ENCODE measurements around the gene PNLIPRP2.

PNLIPRP2 gene

DNA sequence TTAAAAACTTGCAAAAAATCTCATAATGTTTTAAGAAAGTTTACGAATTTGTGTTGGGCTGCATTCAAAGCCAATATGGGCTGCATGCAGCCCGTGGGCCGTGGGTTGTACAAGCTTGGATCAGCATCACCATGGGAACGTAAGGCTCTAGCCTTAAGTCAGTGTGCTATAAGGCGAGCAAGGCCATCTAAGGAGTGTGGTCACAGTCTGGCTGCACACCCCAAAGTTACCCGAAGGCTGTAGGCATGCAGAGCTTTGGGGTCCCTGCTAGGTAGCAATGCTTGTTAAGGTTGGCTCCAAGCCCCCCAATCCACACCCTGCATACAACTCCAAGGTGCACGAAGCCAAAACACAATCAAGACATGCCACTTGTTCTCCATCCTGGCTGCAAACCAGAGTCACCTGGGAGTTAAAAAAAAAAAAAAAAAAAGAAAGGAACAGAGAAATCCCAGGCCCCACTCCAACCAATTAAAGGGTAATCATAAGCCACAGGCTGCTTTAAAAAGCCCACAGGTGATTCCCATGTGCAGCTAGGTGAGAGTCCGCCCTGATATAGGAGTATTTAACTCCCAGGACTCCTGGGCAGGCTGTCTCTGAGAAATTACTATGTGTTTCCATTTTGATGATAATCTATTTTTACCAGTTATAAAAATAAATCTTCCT, 8.5 kb upstream of the PNLIPRP2 start:
- TF ChIP-seq, protein P1, sequence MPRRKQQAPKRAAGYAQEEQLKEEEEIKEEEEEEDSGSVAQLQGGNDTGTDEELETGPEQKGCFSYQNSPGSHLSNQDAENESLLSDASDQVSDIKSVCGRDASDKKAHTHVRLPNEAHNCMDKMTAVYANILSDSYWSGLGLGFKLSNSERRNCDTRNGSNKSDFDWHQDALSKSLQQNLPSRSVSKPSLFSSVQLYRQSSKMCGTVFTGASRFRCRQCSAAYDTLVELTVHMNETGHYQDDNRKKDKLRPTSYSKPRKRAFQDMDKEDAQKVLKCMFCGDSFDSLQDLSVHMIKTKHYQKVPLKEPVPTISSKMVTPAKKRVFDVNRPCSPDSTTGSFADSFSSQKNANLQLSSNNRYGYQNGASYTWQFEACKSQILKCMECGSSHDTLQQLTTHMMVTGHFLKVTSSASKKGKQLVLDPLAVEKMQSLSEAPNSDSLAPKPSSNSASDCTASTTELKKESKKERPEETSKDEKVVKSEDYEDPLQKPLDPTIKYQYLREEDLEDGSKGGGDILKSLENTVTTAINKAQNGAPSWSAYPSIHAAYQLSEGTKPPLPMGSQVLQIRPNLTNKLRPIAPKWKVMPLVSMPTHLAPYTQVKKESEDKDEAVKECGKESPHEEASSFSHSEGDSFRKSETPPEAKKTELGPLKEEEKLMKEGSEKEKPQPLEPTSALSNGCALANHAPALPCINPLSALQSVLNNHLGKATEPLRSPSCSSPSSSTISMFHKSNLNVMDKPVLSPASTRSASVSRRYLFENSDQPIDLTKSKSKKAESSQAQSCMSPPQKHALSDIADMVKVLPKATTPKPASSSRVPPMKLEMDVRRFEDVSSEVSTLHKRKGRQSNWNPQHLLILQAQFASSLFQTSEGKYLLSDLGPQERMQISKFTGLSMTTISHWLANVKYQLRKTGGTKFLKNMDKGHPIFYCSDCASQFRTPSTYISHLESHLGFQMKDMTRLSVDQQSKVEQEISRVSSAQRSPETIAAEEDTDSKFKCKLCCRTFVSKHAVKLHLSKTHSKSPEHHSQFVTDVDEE (CRISPR knock-in tag; IDR thresholded peaks at IDR 0.05), result no peak
- TF ChIP-seq SNAI2 (CRISPR knock-in tag; IDR thresholded peaks at IDR 0.05), result no peak
- no peak for TF ChIP-seq ZFP3 (CRISPR knock-in tag; IDR thresholded peaks at IDR 0.05)
- no peak for TF ChIP-seq CSDC2 (CRISPR knock-in tag; IDR thresholded peaks at IDR 0.05)
- TF ChIP-seq ESRRG (CRISPR knock-in tag; IDR thresholded peaks at IDR 0.05), result no peak
- TF ChIP-seq, protein P2, sequence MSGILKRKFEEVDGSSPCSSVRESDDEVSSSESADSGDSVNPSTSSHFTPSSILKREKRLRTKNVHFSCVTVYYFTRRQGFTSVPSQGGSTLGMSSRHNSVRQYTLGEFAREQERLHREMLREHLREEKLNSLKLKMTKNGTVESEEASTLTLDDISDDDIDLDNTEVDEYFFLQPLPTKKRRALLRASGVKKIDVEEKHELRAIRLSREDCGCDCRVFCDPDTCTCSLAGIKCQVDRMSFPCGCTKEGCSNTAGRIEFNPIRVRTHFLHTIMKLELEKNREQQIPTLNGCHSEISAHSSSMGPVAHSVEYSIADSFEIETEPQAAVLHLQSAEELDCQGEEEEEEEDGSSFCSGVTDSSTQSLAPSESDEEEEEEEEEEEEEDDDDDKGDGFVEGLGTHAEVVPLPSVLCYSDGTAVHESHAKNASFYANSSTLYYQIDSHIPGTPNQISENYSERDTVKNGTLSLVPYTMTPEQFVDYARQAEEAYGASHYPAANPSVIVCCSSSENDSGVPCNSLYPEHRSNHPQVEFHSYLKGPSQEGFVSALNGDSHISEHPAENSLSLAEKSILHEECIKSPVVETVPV (CRISPR knock-in tag; IDR thresholded peaks at IDR 0.05), result no peak
- no peak for TF ChIP-seq ARNTL (CRISPR knock-in tag; IDR thresholded peaks at IDR 0.05; ENCODE audit: borderline replicate concordance, low read depth)
- TF ChIP-seq RARB (CRISPR knock-in tag; IDR thresholded peaks at IDR 0.05), result no peak
- no peak for TF ChIP-seq TCF4 (CRISPR knock-in tag; IDR thresholded peaks at IDR 0.05; ENCODE audit: borderline replicate concordance)
- TF ChIP-seq, protein P3, sequence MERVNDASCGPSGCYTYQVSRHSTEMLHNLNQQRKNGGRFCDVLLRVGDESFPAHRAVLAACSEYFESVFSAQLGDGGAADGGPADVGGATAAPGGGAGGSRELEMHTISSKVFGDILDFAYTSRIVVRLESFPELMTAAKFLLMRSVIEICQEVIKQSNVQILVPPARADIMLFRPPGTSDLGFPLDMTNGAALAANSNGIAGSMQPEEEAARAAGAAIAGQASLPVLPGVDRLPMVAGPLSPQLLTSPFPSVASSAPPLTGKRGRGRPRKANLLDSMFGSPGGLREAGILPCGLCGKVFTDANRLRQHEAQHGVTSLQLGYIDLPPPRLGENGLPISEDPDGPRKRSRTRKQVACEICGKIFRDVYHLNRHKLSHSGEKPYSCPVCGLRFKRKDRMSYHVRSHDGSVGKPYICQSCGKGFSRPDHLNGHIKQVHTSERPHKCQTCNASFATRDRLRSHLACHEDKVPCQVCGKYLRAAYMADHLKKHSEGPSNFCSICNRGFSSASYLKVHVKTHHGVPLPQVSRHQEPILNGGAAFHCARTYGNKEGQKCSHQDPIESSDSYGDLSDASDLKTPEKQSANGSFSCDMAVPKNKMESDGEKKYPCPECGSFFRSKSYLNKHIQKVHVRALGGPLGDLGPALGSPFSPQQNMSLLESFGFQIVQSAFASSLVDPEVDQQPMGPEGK (CRISPR knock-in tag; IDR thresholded peaks at IDR 0.05; ENCODE audit: borderline replicate concordance), result no peak
- TF ChIP-seq GLIS3 (CRISPR knock-in tag; IDR thresholded peaks at IDR 0.05), result no peak
- TF ChIP-seq PPARA (CRISPR knock-in tag; IDR thresholded peaks at IDR 0.05; ENCODE audit: borderline replicate concordance), result no peak
- ATAC-seq, result no peak

DNA sequence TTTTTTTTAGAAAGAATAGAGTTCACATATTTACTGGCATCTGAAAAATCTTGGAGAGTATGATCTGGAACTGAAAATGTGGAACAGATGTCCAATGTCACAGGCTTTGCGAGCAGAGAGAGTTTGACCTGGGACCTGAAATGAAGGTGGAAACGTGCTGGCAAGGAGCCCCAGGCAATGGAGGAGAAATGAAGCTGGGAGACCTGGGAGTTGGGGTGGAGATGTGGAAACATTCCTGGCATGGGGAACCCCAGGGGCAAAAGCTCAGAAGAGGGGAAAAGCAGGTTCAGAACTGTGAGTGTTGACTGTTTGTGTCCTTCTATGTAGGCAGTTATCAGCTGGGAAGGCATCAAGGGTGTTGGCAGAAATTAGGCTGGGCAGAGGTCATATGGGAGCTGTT, 7.3 kb upstream of the PNLIPRP2 start:
- TF ChIP-seq ZC3H10 (CRISPR knock-in tag; IDR thresholded peaks at IDR 0.05) (no peak), ARNTL (CRISPR knock-in tag; IDR thresholded peaks at IDR 0.05; ENCODE audit: borderline replicate concordance, low read depth) (no peak), ESRRG (CRISPR knock-in tag; IDR thresholded peaks at IDR 0.05) (no peak), ZFP30 (CRISPR knock-in tag; IDR thresholded peaks at IDR 0.05) (no peak), ZNF565 (CRISPR knock-in tag; conservative IDR thresholded peaks at IDR 0.05; ENCODE audit: low read depth) (no peak), OSR1 (CRISPR knock-in tag; IDR thresholded peaks at IDR 0.05) (no peak), TOX (CRISPR knock-in tag; IDR thresholded peaks at IDR 0.05; ENCODE audit: borderline replicate concordance) (no peak), BACH2 (CRISPR knock-in tag; IDR thresholded peaks at IDR 0.05; ENCODE audit: borderline replicate concordance) (no peak), SNAI2 (CRISPR knock-in tag; IDR thresholded peaks at IDR 0.05) (no peak), RARB (CRISPR knock-in tag; IDR thresholded peaks at IDR 0.05) (no peak), ISL1 (CRISPR knock-in tag; IDR thresholded peaks at IDR 0.05) (no peak), ZFP3 (CRISPR knock-in tag; IDR thresholded peaks at IDR 0.05) (no peak), TCF4 (CRISPR knock-in tag; IDR thresholded peaks at IDR 0.05; ENCODE audit: borderline replicate concordance) (no peak), PPARA (CRISPR knock-in tag; IDR thresholded peaks at IDR 0.05; ENCODE audit: borderline replicate concordance) (no peak)
- TF ChIP-seq, protein P4, sequence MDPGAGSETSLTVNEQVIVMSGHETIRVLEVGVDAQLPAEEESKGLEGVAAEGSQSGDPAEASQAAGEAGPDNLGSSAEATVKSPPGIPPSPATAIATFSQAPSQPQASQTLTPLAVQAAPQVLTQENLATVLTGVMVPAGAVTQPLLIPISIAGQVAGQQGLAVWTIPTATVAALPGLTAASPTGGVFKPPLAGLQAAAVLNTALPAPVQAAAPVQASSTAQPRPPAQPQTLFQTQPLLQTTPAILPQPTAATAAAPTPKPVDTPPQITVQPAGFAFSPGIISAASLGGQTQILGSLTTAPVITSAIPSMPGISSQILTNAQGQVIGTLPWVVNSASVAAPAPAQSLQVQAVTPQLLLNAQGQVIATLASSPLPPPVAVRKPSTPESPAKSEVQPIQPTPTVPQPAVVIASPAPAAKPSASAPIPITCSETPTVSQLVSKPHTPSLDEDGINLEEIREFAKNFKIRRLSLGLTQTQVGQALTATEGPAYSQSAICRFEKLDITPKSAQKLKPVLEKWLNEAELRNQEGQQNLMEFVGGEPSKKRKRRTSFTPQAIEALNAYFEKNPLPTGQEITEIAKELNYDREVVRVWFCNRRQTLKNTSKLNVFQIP (CRISPR knock-in tag; IDR thresholded peaks at IDR 0.05; ENCODE audit: borderline replicate concordance, low read depth), result no peak
- TF ChIP-seq, protein P5, sequence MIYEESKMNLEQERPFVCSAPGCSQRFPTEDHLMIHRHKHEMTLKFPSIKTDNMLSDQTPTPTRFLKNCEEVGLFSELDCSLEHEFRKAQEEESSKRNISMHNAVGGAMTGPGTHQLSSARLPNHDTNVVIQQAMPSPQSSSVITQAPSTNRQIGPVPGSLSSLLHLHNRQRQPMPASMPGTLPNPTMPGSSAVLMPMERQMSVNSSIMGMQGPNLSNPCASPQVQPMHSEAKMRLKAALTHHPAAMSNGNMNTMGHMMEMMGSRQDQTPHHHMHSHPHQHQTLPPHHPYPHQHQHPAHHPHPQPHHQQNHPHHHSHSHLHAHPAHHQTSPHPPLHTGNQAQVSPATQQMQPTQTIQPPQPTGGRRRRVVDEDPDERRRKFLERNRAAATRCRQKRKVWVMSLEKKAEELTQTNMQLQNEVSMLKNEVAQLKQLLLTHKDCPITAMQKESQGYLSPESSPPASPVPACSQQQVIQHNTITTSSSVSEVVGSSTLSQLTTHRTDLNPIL (CRISPR knock-in tag; IDR thresholded peaks at IDR 0.05; ENCODE audit: low read depth), result no peak
- no peak for ATAC-seq

Data from SK-N-SH treated with all-trans-retinoic acid at 6 μM for 48 hours (cell line).